HG03354 (cell line): ENCODE results near the gene FEM1A.
"Not testable (repeated sequence)": the region's sequence is repeated elsewhere in the genome, so short reads cannot be mapped to it uniquely, and the experiment has no call there.

Source experiments
- ATAC-seq: cut with Tn5 transposase; IDR thresholded peaks from one replicate; pipeline ENCODE4 v1.9.1; 2021; ENCODE audit warnings: mild to moderate bottlenecking; ENCODE audit not compliant: unreplicated experiment, poor library complexity, severe bottlenecking

Gene FEM1A, protein sequence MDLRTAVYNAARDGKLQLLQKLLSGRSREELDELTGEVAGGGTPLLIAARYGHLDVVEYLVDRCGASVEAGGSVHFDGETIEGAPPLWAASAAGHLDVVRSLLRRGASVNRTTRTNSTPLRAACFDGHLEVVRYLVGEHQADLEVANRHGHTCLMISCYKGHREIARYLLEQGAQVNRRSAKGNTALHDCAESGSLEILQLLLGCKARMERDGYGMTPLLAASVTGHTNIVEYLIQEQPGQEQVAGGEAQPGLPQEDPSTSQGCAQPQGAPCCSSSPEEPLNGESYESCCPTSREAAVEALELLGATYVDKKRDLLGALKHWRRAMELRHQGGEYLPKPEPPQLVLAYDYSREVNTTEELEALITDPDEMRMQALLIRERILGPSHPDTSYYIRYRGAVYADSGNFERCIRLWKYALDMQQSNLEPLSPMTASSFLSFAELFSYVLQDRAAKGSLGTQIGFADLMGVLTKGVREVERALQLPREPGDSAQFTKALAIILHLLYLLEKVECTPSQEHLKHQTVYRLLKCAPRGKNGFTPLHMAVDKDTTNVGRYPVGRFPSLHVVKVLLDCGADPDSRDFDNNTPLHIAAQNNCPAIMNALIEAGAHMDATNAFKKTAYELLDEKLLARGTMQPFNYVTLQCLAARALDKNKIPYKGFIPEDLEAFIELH

GRCh38 chr19:4791183-4792018 lies at the start of gene FEM1A:
Gene FEM1A, plus strand, starts transcription at chr19:4791734. Its CDS starts 121 bp downstream, at chr19:4791855.
- ATAC-seq: peak; percentile 91

GRCh38 chr19:4742723-4743646 lies 48.5 kb upstream of the FEM1A start:
- ATAC-seq: no peak

- ATAC-seq: no peak
Observed at GRCh38 chr19:4744451-4745174, 46.9 kb upstream of the FEM1A start.

- not testable (repeated sequence) for ATAC-seq
Observed at GRCh38 chr19:4745175-4745574, 46.4 kb upstream of the FEM1A start.

DNA sequence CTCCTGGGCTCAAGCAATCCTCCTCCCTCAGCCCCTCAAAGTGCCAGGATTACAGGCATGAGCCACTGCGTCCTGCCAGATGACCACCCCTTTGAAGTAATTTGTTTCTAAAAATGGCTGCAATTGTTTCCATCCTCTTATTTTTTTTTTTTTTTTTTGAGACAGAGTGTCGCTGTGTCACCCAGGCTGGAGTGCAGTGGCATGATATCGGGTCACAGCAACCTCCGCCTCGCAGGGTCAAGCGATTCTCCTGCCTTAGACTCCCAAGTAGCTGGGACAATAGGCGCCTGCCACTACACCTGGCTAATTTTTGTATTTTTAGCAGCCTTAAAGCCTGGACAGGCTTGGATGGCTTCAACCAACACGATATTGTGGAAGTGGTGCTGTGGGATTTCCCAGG lies 45.5 kb upstream of the FEM1A start:
- no peak for ATAC-seq

DNA sequence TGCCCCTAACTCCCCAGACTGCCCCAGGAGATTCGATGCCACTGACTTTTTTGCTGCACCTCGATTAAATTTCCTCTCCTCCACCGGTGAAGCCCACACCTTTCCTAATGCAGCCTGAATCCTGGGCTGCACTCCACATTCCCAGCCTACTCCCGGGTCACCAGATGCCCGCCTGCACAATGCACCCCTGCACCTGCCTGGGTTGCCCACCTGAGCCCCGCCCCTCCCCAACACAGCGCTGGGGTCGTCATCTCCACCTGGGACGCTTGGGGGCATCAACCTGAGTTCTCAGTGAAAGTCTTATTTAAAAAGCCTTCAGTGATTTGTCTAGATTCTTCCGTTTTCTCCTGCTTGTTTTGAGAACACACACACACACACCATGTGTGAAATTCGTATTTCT lies 43.3 kb upstream of the FEM1A start:
- no peak for ATAC-seq

DNA sequence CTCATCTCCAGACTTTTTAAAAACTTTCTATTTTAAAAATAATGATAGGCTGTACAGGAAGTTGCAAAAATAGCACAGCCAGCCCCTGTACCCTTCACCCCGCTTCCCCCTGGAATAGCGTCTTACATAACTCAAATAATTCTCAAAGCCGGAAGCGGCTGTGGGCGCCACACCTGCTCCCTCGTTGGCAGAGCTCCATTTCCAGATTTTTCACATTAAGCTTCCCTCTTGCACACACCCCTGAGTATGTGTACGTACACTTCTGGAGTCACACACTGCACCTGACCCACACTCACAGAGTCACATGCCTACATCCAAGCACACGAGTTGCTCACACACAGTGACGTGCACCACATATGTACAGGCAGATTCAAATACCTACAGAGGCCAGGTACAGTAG lies 42.9 kb upstream of the FEM1A start:
- no peak for ATAC-seq

DNA sequence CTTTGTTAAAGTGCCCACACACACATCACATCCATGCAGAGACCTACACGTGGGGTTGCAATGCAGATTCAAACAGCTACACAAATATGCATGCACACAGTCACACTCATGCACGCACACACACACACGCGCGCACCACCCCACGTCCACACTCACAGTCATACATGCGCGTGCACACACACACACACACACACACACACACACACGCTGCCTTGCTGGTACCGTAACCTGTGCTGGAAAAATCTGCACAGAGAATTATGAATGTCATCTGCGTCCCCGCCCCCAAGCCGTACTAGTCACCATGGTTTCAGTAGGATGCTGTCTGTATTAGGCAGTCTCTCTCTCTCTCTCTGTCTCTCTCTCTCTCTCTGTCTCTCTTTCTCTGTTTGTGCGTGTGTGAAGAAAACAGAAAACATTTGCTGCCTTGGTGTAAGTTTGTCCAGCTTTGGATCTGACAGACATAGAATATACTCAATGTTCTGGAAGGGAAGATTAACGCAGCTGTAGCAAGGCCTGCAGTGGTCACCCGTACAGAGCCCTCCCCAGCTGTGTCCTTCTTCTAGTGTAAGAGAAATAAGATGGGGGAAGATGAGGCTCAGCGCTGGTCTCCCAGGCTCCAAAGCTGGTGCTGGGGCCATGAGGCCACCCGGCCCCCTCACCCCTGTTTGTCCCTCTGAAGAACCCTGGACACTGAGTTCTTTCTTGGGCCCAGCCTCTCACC lies 41.5 kb upstream of the FEM1A start:
- ATAC-seq: no peak

DNA sequence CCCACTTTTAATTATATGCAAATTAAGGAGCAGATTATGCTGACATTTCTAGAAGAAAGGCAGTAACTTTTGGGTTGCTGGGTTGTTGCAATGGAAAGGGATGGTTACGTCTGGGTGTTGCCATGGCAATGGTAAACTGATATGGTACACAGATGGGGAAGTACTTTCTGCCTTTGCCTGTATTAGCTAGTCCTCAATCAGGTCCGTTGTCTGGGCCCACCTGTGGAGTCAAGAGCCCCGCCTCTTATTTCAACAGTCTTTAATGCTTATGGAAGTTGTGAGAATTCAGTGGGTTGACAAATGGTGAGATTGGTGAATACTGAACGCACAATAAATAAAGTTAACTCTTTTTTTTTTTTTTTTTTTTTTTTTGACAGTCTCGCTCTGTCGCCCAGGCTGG lies 37.3 kb upstream of the FEM1A start:
- ATAC-seq: no peak

DNA sequence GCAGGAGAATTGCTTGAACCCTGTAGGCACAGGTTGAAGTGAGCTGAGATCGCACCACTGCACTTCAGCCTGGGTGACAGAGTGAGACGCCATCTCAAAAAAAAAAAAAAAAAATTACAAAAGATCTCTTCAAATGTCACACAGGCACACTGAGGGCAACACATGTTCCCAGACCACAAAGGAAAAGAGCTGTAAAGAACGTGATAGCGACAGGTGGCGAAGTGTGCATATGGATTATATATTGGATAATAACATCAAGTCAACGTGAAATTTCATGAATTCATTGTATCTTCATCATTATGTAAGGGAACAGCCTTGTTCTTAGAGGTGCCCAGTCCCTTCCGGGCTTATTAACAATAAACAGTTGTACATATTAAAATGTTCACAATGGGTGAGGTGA lies 36.1 kb upstream of the FEM1A start:
- no peak for ATAC-seq

GRCh38 chr19:4758082-4758481 lies 33.5 kb upstream of the FEM1A start:
- ATAC-seq: no peak

DNA sequence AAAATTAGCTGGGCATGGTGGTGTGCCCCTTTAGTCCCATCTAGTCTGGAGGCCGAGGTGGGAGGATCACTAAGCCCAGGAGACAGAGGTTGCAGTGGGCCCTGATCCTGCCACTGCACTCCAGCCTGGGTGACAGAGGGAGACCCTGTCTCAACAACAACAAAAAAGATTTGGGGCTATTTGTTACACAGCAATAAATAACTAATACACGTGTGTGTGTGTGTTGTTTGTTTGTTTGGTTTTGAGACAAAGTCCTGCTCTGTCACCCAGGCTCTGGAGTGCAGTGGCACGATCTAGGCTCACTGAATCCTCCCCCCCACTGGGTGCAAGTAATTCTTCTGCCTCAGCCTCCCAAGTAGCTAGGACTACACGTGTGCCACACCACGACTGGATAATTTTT lies 32.9 kb upstream of the FEM1A start:
- ATAC-seq: no peak

DNA sequence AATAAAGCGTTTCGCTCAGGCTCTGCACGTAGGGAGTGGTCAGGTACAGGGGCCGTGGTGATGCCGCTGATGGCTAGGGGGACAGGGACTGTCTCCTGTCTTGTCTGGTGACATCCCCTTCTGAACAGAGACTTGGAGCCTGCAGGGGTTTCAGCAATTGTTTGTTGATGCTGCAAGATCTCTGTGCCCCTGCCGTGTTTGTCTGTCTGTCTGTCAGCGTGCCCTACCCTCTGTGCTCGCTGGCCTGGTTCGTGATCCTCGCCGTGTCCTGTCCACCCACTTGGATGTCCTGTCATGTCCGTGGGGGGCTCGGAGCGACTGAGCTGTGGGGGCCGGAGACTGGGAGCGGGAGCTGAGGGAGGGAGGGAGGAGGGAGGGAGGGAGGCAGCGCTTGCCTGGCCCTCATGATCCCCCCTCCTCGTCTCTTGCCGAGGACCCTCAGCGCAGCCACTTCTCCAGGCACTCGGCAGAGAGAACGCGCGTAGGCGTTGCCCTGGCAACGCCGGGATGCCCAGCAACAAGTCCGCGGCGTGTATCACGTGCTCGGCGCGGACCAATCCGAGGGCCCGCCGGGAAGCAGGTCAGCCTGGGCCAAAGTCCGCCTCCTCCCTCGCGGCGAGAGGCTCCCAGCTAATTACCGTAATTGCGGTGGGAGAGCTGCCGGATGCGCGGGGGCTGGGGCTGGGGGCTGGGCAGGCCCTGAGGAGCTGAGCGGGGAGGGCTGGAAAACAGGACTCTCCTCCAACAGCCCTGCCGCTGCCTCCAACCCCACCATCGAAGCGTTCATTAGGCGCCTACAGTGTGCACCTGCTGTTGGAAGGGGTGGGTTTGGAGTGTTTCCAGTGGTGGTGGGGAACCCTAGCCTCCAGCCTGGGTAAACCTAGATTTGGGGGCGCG lies 31.9 kb upstream of the FEM1A start:
- no peak for ATAC-seq

DNA sequence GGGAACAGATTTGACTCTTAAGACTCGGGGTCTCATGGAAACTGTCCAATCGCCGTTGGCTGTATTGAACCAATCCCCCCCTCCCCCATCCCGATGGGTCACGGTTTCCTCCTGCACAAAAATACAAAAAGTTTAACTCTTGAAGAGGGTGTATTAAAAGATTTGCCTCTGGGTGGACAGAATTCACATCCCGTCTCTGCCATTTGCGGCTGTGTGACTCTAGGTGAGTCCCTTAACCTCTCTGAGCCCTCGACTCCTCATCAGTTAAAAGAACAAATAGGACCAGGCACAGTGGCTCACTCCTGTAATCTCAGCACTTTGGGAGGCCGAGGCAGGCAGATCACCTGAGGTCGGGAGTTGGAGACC lies 31.3 kb upstream of the FEM1A start:
- no peak for ATAC-seq

- no peak for ATAC-seq
Observed at GRCh38 chr19:4763021-4763420, 28.5 kb upstream of the FEM1A start.

GRCh38 chr19:4764393-4764660 lies 27.2 kb upstream of the FEM1A start:
- ATAC-seq: no peak

GRCh38 chr19:4768934-4769777 lies 22.4 kb upstream of the FEM1A start:
- ATAC-seq: no peak
